Central memory CD8-positive, alpha-beta T cell (primary cell): Measurements from ENCODE around the gene STARD10.

Experiments used
- ATAC-seq: fragments of 150-1000 bp; cut with Tn5 transposase; replicated peaks from 2 replicates; pipeline ENCODE4 v1.10.0; 2022; ENCODE audit warnings: mild to moderate bottlenecking, moderate FRiP score, moderate number of reproducible peaks; ENCODE audit not compliant: poor library complexity, severe bottlenecking; ENCODE audit errors: extremely low read depth
- DNase-seq, 2 donors: peaks; one replicate each; pipeline ENCODE4 v3.0.0; 2021; ENCODE audit warnings: low spot score in 2 of 2
- H3K27ac Mint-ChIP-seq: one replicate; pipeline ENCODE4 v1.8.0; 2022; ENCODE audit warnings: low read depth, mild to moderate bottlenecking, moderate library complexity, mixed read lengths
- H3K27me3 Mint-ChIP-seq: one replicate; pipeline ENCODE4 v1.8.0; 2022; ENCODE audit warnings: mixed read lengths
- H3K36me3 Mint-ChIP-seq: one replicate; pipeline ENCODE4 v1.8.0; 2022; ENCODE audit warnings: mild to moderate bottlenecking, moderate library complexity, mixed read lengths; ENCODE audit not compliant: insufficient read depth
- H3K4me1 Mint-ChIP-seq: one replicate; pipeline ENCODE4 v1.8.0; 2022; ENCODE audit warnings: mixed read lengths
- H3K4me3 Mint-ChIP-seq: one replicate; pipeline ENCODE4 v1.8.0; 2022; ENCODE audit warnings: mild to moderate bottlenecking, moderate library complexity, mixed read lengths
- H3K9me3 Mint-ChIP-seq: one replicate; pipeline ENCODE4 v1.8.0; 2022; ENCODE audit warnings: mixed read lengths

STARD10 gene

GRCh38 chr11:72780296-72781062 lies 13.4 kb downstream of the STARD10 start:
- DNase-seq (no peak), ATAC-seq (no peak)
- Mint-ChIP-seq H3K36me3 (peaks cover 2% of the 10 kb centered on the region), H3K4me3 (peak overlapping the region; percentile 59), H3K27me3 (no peaks in the 10 kb centered on the region), H3K27ac (no peak overlapping the region), H3K4me1 (peaks cover 40% of the 10 kb centered on the region), H3K9me3 (no peaks in the 10 kb centered on the region)

GRCh38 chr11:72779495-72780128 lies 14.2 kb downstream of the STARD10 start:
- H3K27ac Mint-ChIP-seq = no peak overlapping the region
- no peaks in the 10 kb centered on the region for H3K9me3 Mint-ChIP-seq
- H3K4me3 Mint-ChIP-seq = peak overlapping the region; percentile 59
- H3K36me3 Mint-ChIP-seq = peaks cover 2% of the 10 kb centered on the region
- ATAC-seq (no peak), DNase-seq (no peak)
- peaks cover 40% of the 10 kb centered on the region for H3K4me1 Mint-ChIP-seq
- H3K27me3 Mint-ChIP-seq = no peaks in the 10 kb centered on the region

GRCh38 chr11:72778535-72779494 lies 15.0 kb downstream of the STARD10 start:
- Mint-ChIP-seq H3K9me3 (no peaks in the 10 kb centered on the region), H3K4me1 (peaks cover 42% of the 10 kb centered on the region), H3K27ac (no peak overlapping the region), H3K27me3 (no peaks in the 10 kb centered on the region), H3K4me3 (peak overlapping the region; percentile 59), H3K36me3 (peaks cover 2% of the 10 kb centered on the region)
- ATAC-seq (no peak), DNase-seq (no peak)

GRCh38 chr11:72777755-72778278 lies 16.0 kb downstream of the STARD10 start:
- H3K4me1 Mint-ChIP-seq = peaks cover 43% of the 10 kb centered on the region
- peaks cover 2% of the 10 kb centered on the region for H3K36me3 Mint-ChIP-seq
- no peaks in the 10 kb centered on the region for H3K9me3 Mint-ChIP-seq
- no peak for DNase-seq
- no peak overlapping the region for H3K4me3 Mint-ChIP-seq
- ATAC-seq = no peak
- H3K27me3 Mint-ChIP-seq = no peaks in the 10 kb centered on the region
- no peak overlapping the region for H3K27ac Mint-ChIP-seq

- no peak for ATAC-seq
These were observed 16.7 kb downstream of the STARD10 start for GRCh38 chr11:72776844-72777754.

GRCh38 chr11:72776117-72776843 lies 17.6 kb downstream of the STARD10 start:
- DNase-seq = no peak
- ATAC-seq = no peak
- Mint-ChIP-seq H3K4me1 (peaks cover 32% of the 10 kb centered on the region), H3K27me3 (no peaks in the 10 kb centered on the region), H3K27ac (no peak overlapping the region), H3K4me3 (no peak overlapping the region), H3K36me3 (peaks cover 2% of the 10 kb centered on the region), H3K9me3 (no peaks in the 10 kb centered on the region)

More at GRCh38 chr11:72776844-72777754, 16.7 kb downstream of the STARD10 start:
- no peak for DNase-seq
- Mint-ChIP-seq H3K36me3 (peaks cover 2% of the 10 kb centered on the region), H3K27ac (no peak overlapping the region), H3K4me3 (no peak overlapping the region), H3K9me3 (no peaks in the 10 kb centered on the region), H3K27me3 (no peaks in the 10 kb centered on the region), H3K4me1 (peaks cover 36% of the 10 kb centered on the region)

GRCh38 chr11:72775288-72776110 lies 18.3 kb downstream of the STARD10 start:
- H3K27me3 Mint-ChIP-seq = no peaks in the 10 kb centered on the region
- H3K4me1 Mint-ChIP-seq = peaks cover 36% of the 10 kb centered on the region
- ATAC-seq = no peak
- H3K27ac Mint-ChIP-seq = no peak overlapping the region
- H3K4me3 Mint-ChIP-seq = no peak overlapping the region
- no peaks in the 10 kb centered on the region for H3K36me3 Mint-ChIP-seq
- no peak for DNase-seq
- no peaks in the 10 kb centered on the region for H3K9me3 Mint-ChIP-seq

- DNase-seq = no peak
- ATAC-seq = no peak
- H3K4me1 Mint-ChIP-seq = peaks cover 30% of the 10 kb centered on the region
- H3K27ac Mint-ChIP-seq = no peak overlapping the region
- H3K36me3 Mint-ChIP-seq = no peaks in the 10 kb centered on the region
- no peaks in the 10 kb centered on the region for H3K27me3 Mint-ChIP-seq
- H3K4me3 Mint-ChIP-seq = no peak overlapping the region
- no peaks in the 10 kb centered on the region for H3K9me3 Mint-ChIP-seq
These were observed 19.3 kb downstream of the STARD10 start for GRCh38 chr11:72774499-72774898.

GRCh38 chr11:72773696-72774095 lies 20.2 kb downstream of the STARD10 start:
- no peak for ATAC-seq
- H3K4me3 Mint-ChIP-seq = no peak overlapping the region

GRCh38 chr11:72773291-72773690 lies 20.6 kb downstream of the STARD10 start:
- ATAC-seq (no peak), DNase-seq (no peak)
- Mint-ChIP-seq H3K36me3 (no peaks in the 10 kb centered on the region), H3K9me3 (no peaks in the 10 kb centered on the region), H3K27ac (peak overlapping the region; percentile 67), H3K27me3 (no peaks in the 10 kb centered on the region), H3K4me1 (peaks cover 28% of the 10 kb centered on the region), H3K4me3 (no peak overlapping the region)

More at GRCh38 chr11:72773696-72774095, 20.2 kb downstream of the STARD10 start:
- no peak overlapping the region for H3K27ac Mint-ChIP-seq
- peaks cover 28% of the 10 kb centered on the region for H3K4me1 Mint-ChIP-seq
- no peaks in the 10 kb centered on the region for H3K36me3 Mint-ChIP-seq
- no peaks in the 10 kb centered on the region for H3K9me3 Mint-ChIP-seq
- no peaks in the 10 kb centered on the region for H3K27me3 Mint-ChIP-seq
- DNase-seq = no peak
